NCI-H748 treated with DMSO at 0.1 percent for 48 hours (cell line): ENCODE results near the gene CMTM4.
"Not testable (repeated sequence)": the region's sequence is repeated elsewhere in the genome, so short reads cannot be mapped to it uniquely, and the experiment has no call there.

Source experiments
- DNase-seq: peaks from one replicate; lab custom pipeline; 2025; lab: John Stamatoyannopoulos, UW

CMTM4 gene

DNA sequence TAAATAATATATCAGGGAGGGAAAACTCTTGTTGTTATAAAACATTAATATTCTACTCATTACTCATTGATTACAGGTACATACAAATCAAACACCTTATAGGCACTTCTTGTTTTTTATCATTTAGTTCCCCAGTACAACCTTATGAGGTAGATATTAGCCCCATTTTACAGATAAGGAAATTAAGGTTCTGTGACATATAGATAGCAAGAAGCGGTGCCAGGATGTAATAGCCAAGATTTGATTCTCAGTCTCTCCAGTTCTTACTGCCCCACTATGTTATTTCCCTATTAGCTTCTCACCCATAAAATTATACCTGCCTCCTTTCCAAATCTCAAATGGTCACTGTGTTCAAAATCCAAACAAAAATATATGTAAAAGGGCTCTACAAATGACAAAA, 55.2 kb downstream of the CMTM4 start:
- DNase-seq: no peak

- no peak for DNase-seq
These were observed 55.7 kb downstream of the CMTM4 start for GRCh38 chr16:66640724-66641314.

GRCh38 chr16:66639091-66639885, 57.3 kb downstream of the CMTM4 start:
- no peak for DNase-seq

- no peak for DNase-seq
These were observed 58.7 kb downstream of the CMTM4 start for GRCh38 chr16:66637806-66638205.

DNA sequence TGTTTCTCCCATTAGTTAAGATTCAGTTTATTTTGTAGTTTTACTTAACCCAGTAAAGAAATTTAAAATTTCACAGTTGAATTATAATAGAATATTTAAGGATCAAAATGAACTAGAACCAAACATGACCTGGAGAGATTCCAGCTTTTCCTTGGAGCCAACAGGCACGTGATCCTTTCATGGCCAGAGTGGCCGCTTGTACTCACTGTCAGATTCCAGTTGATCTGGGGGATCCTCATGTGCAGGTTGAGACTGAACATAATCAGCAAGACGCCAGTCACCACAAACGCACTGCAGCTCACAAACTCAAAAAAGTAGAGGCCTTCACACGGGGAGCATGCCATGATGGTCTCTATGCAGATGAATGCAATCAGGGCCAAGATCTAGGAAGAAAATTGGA, 60.3 kb downstream of the CMTM4 start:
- DNase-seq: no peak

GRCh38 chr16:66635406-66635805, 61.1 kb downstream of the CMTM4 start:
- DNase-seq: no peak

GRCh38 chr16:66634527-66635196, 61.9 kb downstream of the CMTM4 start:
- no peak for DNase-seq

DNA sequence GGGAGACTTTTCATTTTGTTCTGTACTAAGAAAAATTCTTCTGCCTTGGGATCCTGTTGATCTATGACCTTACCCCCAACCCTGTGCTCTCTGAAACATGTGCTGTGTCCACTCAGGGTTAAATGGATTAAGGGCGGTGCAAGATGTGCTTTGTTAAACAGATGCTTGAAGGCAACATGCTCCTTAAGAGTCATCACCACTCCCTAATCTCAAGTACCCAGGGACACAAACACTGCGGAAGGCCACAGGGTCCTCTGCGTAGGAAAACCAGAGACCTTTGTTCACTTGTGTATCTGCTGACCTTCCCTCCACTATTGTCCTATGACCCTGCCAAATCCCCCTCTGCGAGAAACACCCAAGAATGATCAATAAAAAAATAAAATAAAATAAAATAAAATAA, 65.0 kb downstream of the CMTM4 start:
- not testable (repeated sequence) for DNase-seq

GRCh38 chr16:66630561-66631260, 65.8 kb downstream of the CMTM4 start:
- not testable (repeated sequence) for DNase-seq

- DNase-seq: no peak
These were observed 66.7 kb downstream of the CMTM4 start for GRCh38 chr16:66629856-66630255.

- not testable (repeated sequence) for DNase-seq
These were observed 68.7 kb downstream of the CMTM4 start for GRCh38 chr16:66627611-66628378.

DNA sequence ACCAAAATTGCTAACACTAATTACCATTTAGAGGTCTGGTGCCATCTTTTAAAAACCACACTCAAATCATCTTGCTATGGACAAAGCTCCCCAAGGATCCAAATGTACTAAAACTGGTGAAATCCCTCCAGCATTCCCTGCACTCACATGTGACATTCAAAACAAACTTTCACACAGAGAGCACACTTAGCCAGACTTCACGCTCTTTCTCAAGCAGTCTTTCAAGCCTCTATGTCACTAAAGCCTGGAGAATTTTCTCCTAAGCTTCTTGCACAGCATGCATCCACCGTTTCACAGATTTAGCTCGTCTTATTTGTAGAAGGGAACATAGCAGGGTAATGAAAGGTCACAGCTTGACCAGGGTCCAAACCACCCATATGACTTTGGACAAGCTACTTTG, 72.8 kb downstream of the CMTM4 start:
- no peak for DNase-seq

DNA sequence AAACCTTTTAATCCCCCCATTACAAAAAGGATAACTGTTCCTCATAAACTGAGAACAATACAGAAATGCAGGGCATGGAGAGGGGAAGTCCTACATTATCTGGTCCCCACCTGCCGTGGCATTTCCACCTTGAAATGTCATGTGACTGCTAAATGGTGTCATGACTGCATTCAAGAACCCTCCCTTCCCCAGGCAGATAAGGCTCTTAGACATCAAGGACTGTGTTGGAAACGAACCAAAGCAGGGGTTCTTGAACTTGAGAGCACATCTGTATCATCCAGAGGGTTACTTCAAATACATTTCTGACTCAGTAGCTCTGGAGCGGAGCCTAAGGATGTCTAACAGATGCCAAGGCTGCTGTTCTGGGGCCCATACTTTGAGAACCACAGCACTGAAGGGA, 73.7 kb downstream of the CMTM4 start:
- DNase-seq: no peak

- no peak for DNase-seq
These were observed 74.6 kb downstream of the CMTM4 start for GRCh38 chr16:66621973-66622372.

GRCh38 chr16:66620429-66620795, 76.1 kb downstream of the CMTM4 start:
- no peak for DNase-seq

GRCh38 chr16:66619534-66620428, 76.8 kb downstream of the CMTM4 start:
- DNase-seq: no peak

DNA sequence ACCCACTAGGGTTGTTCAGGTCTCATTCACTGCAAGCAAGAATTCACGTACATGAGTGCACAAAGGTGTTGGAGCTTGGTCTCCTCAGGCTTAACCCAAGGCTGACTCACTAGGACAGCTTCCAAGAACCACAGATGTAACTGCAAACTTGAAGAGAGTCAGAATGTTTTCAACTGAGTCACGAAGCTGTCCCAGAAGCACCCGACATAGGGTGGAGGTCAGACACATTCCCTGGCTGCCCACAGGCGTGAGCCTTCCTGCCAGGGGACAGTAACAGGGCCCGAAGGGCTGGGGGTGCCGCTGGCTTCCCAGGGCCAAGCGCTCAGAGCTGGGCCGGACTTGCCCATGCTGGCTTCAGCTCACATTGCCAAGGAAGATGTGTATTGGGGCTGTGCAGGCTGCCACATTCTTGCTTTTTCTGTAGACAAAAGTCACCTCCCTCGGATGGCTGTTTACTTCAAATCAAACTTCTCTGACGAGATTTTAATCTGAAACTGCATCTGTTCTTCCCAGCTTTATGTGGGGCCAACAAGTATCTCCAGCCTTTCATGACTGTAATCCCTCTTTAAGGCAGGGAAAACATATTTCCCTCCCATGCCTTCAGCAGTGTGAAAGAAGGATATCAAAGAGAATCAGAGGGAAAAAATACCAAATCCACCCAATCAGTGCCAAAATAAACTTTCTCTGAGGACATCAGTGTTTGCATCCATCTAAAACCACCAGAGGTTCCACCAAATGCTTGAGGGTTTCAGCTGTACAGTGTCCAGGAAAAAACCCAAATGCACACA, 77.8 kb downstream of the CMTM4 start:
- DNase-seq: no peak

GRCh38 chr16:66617728-66618127, 78.8 kb downstream of the CMTM4 start:
- no peak for DNase-seq

DNA sequence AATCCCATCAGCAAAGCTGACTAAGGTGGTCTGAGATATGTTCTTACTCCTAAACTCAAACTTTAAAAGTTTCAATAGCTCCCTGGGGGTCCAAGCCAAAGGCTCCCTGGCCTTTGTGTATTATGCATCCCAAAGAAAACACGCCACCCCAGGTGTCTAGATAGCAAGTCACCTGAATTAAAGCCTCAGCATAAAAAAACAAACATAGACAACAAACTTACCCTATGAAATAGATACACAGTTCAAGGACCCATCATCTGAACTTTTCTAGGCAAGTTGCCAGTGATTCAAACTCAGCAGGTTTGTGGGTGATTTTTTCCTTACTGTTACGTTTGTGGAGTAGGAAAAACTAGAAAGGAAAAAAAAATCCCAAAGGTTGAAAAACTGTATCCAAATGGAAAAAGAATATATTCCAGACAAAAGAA, 79.5 kb downstream of the CMTM4 start:
- DNase-seq: no peak

- DNase-seq: no peak
These were observed 80.0 kb downstream of the CMTM4 start for GRCh38 chr16:66616592-66616991.
